GM08714 (cell line): ENCODE results near the gene SLC6A11.

Experiments used
- H3K4me3 ChIP-seq: fragments of 200-500 bp; sonication (Bioruptor generic); 2 replicates; pipeline ENCODE4 v1.5.1; 2014; ENCODE audit warnings: mild to moderate bottlenecking, low read length, inconsistent platforms
- ZNF274 ChIP-seq: IDR thresholded peaks from 2 replicates; pipeline ENCODE4 v1.6.1; 2012; ENCODE audit warnings: mild to moderate bottlenecking, low read depth, low read length

The SLC6A11 gene

GRCh38 chr3:10964537-10965167 is 148.6 kb downstream of the SLC6A11 start:
- TF ChIP-seq ZNF274, result no peak
- H3K4me3 ChIP-seq, result no peak overlapping the region

- H3K4me3 ChIP-seq, result no peak overlapping the region
- TF ChIP-seq ZNF274, result no peak
Observed at GRCh38 chr3:10968401-10968800, 152.4 kb downstream of the SLC6A11 start.

- no peak overlapping the region for H3K4me3 ChIP-seq
- TF ChIP-seq ZNF274, result no peak
Observed at GRCh38 chr3:10970306-10970960, 154.4 kb downstream of the SLC6A11 start.

- no peak for TF ChIP-seq ZNF274
- H3K4me3 ChIP-seq, result no peak overlapping the region
Observed at GRCh38 chr3:10972072-10972782, 156.2 kb downstream of the SLC6A11 start.

DNA sequence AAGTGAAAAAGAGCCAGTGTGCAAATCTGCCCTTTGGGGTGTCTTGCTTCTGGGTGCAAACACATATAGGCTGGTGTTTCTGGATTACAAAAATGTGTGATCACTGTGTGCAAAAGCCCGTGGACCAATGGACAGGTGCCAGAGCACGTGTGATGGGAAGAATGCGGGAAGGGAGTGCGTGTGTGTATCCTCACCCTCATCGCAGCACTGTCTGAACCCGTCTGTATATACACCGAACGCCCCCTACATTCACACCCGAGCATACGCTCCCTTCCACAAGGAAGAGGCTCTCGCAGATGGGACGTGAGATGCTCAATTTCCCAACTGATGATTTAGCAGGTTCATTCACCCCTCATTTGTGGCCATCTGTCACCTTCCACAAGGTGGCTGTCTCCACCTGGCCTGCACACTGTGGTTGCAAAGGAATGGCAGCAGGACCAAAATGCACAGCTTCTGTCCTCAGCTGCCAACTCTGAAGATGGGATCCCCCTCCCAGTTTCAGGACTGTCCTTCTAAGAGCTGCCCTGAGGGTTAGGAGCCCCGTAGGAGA is 157.1 kb downstream of the SLC6A11 start:
- TF ChIP-seq ZNF274, result no peak
- no peak overlapping the region for H3K4me3 ChIP-seq

DNA sequence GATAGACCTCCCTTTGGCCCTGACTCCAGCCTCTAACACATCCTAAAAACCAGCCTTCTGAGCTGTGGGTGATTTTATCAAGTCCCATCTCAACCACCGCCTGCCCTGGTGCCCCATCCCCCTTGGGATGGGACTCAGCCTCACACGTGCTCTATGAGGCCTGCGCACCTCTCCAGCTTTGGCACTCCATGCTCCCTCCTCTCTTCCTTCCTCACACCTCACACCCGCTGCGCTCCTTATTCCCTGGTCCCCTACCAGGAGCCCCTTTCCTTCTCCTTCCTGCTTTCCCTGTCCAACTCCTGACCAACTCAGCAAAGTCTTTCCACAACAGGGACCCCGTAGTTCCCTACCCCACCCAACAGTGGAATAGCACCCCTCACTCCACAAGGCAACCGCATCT is 158.1 kb downstream of the SLC6A11 start:
- no peak for TF ChIP-seq ZNF274

DNA sequence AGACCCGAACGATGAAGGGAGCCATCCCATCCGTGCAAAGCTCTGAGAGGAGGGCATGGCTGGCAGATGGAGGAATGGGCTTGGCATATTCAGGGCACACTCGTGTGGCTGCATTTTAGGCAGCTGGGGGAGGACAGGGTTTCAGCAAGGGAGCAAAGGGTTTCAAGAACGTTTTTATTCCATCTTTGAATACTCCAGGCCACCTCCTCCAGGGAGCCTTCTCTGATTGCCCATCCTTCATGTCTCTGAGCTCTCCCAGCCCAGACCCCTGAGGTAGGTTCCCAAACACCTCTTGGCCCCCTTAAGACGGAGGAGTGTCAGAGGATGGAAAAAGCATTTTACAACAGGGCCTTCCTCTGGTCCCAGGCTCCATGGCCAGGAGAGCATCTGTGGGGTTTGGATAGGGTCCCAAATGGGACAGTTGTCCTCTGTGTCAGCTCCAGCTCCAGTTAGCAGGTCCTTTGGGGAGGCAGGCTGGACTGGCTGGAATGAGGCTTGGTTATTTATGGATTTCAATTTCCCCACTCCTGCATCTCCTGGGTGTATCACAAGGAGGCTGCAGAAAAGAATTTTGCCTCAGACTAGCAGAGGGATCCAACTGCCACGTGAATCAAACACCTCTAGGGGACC is 158.8 kb downstream of the SLC6A11 start:
- TF ChIP-seq ZNF274, result no peak
- H3K4me3 ChIP-seq, result no peak overlapping the region

More for the DNA sequence above, 158.1 kb downstream of the SLC6A11 start:
- H3K4me3 ChIP-seq, result no peak overlapping the region

- no peak overlapping the region for H3K4me3 ChIP-seq
- TF ChIP-seq ZNF274, result no peak
Observed at GRCh38 chr3:10975695-10976234, 159.7 kb downstream of the SLC6A11 start.

- no peak overlapping the region for H3K4me3 ChIP-seq
- TF ChIP-seq ZNF274, result no peak
Observed at GRCh38 chr3:10976770-10977169, 160.7 kb downstream of the SLC6A11 start.

DNA sequence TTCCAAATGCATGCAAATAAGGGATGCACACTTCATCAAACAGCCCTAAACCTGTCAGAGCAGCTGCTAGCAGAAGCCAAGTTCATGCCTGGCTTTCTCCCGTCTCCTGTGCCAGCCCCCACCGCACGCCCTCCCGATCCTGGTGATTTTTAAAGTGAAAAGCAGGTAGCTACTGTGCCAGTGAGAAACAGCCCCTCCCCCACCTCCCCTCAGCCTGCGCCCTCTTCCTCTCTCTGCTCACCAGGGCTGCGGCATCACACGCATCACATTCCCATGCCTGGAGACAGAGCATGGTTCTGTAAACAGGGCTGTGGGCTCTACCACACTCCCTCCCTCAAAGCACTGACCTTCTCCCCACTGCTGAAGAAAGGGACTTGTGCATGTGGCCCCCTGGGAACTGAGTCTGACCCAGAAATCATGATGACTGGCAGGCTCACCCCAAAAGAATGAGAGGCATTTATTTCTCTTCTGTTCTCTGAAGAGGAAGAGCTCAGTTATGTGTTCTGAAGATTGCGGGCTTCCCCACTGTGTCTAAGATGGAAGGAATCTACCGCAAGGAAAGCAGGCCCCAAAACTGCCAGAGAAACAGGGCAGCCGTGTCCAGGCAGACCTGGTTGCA is 162.0 kb downstream of the SLC6A11 start:
- TF ChIP-seq ZNF274, result no peak

DNA sequence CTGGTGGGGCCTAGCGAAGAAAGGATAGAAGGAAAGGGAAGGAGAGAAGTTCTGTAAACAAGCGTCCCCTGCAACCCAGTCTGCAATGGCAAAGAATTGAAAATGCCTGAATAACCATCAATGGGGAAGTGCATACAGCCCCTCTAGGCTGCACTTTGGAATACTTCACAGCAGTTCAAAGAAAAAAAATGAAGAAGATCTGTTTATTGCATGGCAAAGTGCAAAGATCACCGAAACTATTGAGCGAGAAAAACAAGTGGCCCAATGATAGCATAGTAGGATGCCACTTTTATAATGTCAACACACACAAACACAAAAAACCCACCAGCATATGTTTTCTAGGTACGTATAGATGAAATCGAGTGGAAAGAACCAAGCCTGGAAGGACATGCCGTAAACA is 162.9 kb downstream of the SLC6A11 start:
- no peak for TF ChIP-seq ZNF274
- H3K4me3 ChIP-seq, result no peak overlapping the region

More for the DNA sequence above, 162.0 kb downstream of the SLC6A11 start:
- H3K4me3 ChIP-seq, result no peak overlapping the region

DNA sequence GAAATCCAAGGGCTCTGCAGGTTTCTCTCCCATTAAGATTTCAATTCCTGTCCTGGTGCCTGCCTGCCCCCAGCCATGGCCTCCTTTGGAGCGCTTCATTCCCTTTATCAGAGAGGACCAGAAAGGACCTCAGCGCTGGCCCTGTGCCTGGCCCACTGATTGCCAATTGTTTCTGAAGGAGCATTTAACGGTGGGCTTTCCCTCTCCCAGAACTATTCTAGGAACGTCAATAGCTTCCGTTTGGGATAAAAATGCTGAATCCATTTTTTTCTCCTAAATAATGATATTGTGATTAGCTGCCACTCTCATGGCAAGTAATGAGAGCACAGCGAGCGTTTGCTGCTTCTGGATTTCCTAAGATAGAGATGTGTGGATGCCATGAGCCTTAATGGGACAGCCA is 164.3 kb downstream of the SLC6A11 start:
- H3K4me3 ChIP-seq, result no peak overlapping the region
- no peak for TF ChIP-seq ZNF274

- no peak overlapping the region for H3K4me3 ChIP-seq
- TF ChIP-seq ZNF274, result no peak
Observed at GRCh38 chr3:10981031-10981430, 165.0 kb downstream of the SLC6A11 start.

DNA sequence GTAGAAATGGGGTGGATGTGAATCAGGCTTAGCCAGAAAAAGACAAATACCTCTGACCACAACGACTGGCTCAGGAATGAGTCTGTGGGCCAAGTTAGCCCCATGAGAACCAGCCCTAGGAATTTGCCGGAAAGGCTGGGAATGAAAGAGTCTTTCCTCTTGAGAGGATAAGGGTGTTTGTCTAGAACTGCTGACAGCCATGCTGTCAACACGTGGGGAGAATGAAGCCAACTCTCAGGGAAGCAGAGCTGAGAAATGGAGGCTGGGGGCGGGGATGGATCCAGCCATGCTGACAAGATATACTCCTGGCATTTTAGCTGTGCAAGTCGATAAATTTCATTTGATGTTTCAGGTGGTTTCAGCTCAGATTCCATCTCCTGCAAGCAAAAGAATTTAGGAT is 165.9 kb downstream of the SLC6A11 start:
- no peak for TF ChIP-seq ZNF274
- no peak overlapping the region for H3K4me3 ChIP-seq
